ENCODE results near the gene ZMYM3. TPM values are rescaled to one million over a fixed set of nuclear protein-coding genes. Genes with fewer than 3 reads are reported as not detected.

The ZMYM3 gene
- total RNA-seq, 1 donor from 2014 or later = 1.6 TPM

GRCh38 chrX:71198066-71198465 is 55.9 kb downstream of the ZMYM3 start:
- DNase-seq (ENCODE audit: low read depth) (no peak), FAIRE-seq (no peak)
- Histone ChIP-seq H3K36me3 (ENCODE audit: control insufficient read depth, insufficient read depth, low read length) (no peaks in the 10 kb centered on the region), H3K27me3 (ENCODE audit: control insufficient read depth, insufficient read depth, low read length) (no peaks in the 10 kb centered on the region), H3K4me3 (ENCODE audit: low read depth, low read length) (no peak overlapping the region)
- TF ChIP-seq CTCF (IDR thresholded peaks at IDR 0.05; ENCODE audit: insufficient read depth, low read length, severe bottlenecking) = no peak

GRCh38 chrX:71195964-71196649 is 57.8 kb downstream of the ZMYM3 start:
- no peak for FAIRE-seq
- H3K36me3 ChIP-seq (ENCODE audit: control insufficient read depth, insufficient read depth, low read length) = no peaks in the 10 kb centered on the region
- no peak for TF ChIP-seq CTCF (IDR thresholded peaks at IDR 0.05; ENCODE audit: insufficient read depth, low read length, severe bottlenecking)
- no peaks in the 10 kb centered on the region for H3K27me3 ChIP-seq (ENCODE audit: control insufficient read depth, insufficient read depth, low read length)
- no peak for DNase-seq (ENCODE audit: low read depth)
- no peak overlapping the region for H3K4me3 ChIP-seq (ENCODE audit: low read depth, low read length)

GRCh38 chrX:71191248-71191647 is 62.7 kb downstream of the ZMYM3 start:
- no peaks in the 10 kb centered on the region for H3K36me3 ChIP-seq (ENCODE audit: control insufficient read depth, insufficient read depth, low read length)
- H3K4me3 ChIP-seq (ENCODE audit: low read depth, low read length) = no peak overlapping the region
- no peak for TF ChIP-seq CTCF (IDR thresholded peaks at IDR 0.05; ENCODE audit: insufficient read depth, low read length, severe bottlenecking)
- no peaks in the 10 kb centered on the region for H3K27me3 ChIP-seq (ENCODE audit: control insufficient read depth, insufficient read depth, low read length)
- FAIRE-seq = no peak
- DNase-seq (ENCODE audit: low read depth) = no peak

Other genes with a start within 250 kb of the ZMYM3 start
- gene SNX12, start 185.8 kb downstream of the ZMYM3 start, total RNA-seq = 74.5 and 75.3 TPM in 2 replicates
- 3.2 and 6.8 TPM in 2 replicates for gene FOXO4, start 158.3 kb downstream of the ZMYM3 start, total RNA-seq
- not detected in 2 replicates for gene CXorf65, start 147.4 kb downstream of the ZMYM3 start, total RNA-seq
- 0.26 TPM in 1 of 2 replicates, not detected in the other for gene IL2RG, start 142.6 kb downstream of the ZMYM3 start, total RNA-seq
- gene MED12, start 135.5 kb downstream of the ZMYM3 start, total RNA-seq = 8.2 and 16.3 TPM in 2 replicates
- gene NLGN3, start 109.3 kb downstream of the ZMYM3 start, total RNA-seq = under 0.01 TPM in 2 replicates
- 0.13 TPM in 1 of 2 replicates, not detected in the other for gene GJB1, start 30.9 kb downstream of the ZMYM3 start, total RNA-seq
- gene NONO, start 29.5 kb upstream of the ZMYM3 start, total RNA-seq = 237 and 365 TPM in 2 replicates
- gene ITGB1BP2, start 47.6 kb upstream of the ZMYM3 start, total RNA-seq = 1.1 and 2.4 TPM in 2 replicates
- 25.3 and 31.0 TPM in 2 replicates for gene TAF1, start 112.2 kb upstream of the ZMYM3 start, total RNA-seq